Medulla oblongata (tissue), 1 donor: ENCODE results near the gene UFD1.

ENCODE experiments used
- DNase-seq: peaks from one replicate; pipeline ENCODE4 v3.0.0-alpha.2; 2015; ENCODE audit errors: extremely low spot score

The UFD1 gene

DNA sequence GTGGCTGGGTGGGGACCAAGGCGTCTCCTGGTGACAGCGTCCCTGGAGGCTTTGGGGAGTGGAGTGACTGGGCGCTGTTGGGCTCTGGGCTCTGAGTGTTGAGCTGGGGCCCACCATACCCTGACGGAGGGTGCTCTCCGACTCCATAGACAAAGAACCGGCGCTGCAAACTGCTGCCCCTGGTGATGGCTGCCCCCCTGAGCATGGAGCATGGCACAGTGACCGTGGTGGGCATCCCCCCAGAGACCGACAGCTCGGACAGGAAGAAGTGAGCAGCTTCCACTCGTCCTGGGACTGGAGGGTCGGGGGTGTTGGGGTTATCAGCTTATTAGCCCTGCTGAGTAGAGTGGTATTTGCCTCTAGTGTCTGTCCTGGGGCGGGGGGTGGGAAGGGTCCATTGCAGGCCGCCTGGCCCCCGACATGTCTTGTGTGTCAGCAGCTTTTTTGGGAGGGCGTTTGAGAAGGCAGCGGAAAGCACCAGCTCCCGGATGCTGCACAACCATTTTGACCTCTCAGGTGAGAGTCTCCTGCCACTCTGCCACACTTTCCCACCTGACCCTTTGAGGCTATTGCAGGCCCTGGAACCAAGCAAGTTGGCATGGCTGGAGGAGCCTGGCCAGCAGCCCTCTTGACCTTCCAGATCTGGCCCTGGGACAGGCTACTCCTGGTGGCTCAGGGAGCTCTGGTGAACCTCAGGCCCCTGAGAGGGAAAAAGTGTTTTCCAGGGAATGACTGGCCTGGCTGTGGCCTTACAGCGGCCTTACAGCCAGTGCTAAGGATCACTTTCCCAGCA is 37.6 kb upstream of the UFD1 start:
- no peak for DNase-seq

DNA sequence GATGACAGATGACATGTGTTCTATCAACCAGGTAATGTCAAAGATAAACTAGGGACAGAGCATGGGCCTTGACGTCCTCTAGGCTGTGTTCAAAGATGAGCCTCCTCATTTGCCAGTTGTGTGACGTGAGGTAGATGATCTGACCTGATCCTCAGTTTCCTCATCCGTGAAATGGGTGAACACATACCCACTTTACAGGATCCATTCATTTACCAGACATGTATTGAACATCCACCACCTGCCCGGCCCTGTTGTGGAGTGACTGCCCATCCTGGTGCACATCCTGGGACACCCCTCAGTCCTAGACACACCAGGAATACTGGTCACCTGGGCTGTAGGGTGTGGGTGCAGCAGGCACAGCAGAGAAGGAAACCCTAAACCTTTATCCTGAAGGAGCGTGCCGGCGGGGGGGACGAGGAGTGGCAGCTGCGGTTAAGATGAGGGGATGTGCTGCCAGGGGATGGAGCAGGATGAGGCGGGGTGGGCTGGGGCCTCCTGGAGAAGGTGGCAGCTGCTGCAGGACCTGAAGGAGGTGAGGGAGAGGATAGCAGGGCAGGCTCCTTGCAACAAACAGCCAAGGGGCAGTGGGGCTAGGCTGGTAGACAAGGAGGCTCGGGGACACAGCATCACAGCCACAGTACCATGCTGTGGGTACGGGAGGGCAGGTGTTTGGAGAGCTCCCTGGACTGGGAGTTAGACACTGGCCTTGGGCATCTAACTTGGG is 36.8 kb upstream of the UFD1 start:
- DNase-seq = no peak

DNA sequence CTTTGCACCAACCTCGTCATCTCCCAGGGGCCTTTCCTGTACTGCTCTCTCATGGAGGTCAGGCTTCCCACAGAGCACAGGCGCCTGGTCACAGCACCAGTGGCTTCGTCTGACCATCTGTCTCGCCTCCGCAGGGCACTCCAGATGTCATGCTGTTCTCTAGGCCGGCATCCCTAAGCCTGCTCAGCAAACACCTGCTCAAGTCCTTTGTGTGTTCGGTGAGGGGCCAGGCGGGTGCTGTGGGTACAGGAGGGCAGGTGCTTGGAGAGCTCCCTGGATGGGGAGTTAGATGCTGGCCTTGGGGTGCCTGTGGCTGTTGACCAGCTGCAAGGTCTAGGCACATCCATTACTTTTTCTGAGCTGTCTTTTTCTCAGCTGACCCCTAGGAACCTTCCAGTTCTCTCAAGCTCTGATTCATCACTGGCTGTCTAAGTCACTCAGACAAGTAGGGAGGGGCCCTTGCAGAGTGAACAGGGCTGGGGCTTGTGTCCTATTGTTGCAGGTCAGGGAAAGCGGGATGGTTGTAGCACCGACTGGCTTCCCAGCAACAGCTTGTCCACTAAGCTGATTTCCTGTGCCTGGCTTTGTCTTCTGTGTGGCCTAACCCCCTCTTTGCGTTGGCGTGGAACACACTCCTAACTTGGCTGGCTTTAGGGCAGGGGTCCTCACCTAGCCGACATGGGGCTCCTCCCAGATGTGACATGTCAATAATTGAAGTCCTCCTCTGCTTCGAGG is 36.0 kb upstream of the UFD1 start:
- DNase-seq = no peak

DNA sequence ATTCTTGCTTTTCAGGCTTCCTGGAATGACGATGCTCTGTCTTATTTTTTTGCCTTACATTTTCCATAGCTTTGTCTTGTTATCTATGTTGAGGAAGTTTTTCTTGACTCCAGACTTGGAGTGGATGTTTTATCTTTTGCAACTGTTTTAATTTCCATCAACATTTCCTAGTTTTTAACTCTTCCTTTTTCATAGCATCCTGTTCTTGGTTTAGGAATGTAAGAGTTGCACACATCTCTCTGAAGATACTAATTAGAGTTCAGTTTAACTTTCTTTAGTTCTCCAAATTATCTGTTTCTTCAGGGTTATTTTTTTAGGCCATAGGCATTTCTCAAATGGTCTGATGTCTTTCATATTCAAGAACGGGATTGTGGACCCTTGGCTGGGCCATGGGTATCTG is 34.8 kb upstream of the UFD1 start:
- no peak for DNase-seq

DNA sequence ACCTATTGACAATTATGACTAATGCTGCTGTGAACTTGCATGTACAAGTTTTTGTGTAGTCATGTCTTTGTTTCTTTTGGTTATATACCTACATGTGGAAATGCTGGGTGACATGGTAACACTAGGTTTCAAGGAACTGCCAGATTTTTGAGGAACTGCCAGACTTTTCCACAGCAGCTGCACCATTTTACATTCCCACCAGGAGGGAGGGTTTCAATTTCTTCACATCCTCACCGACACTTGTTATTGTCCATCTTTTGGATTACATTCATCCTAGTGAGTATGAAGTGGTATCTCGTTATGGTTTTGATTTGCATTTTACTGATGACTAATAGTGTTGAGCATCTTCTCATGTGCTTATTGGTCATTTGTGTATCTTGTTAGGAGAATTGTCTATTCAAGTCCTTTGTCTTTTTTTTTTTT is 31.9 kb upstream of the UFD1 start:
- DNase-seq = no peak

DNA sequence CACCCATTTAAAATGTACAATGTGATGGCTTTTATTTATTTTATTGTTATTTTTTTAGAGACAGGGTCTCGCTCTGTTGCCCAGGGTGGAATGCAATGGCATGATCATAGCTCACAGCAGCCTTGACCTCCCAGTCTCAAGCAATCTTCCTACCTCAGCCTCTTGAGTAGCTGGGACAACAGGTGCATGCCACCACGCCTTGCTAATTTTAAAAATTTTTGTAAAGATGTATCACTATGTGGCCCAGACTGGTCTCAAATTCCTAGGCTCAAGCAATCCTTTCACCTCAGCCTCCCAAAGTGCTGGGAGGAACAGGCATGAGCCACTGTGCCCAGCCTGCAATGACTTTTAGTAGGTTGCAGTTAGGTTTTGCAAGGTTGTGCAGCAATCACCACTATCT is 30.9 kb upstream of the UFD1 start:
- no peak for DNase-seq

DNA sequence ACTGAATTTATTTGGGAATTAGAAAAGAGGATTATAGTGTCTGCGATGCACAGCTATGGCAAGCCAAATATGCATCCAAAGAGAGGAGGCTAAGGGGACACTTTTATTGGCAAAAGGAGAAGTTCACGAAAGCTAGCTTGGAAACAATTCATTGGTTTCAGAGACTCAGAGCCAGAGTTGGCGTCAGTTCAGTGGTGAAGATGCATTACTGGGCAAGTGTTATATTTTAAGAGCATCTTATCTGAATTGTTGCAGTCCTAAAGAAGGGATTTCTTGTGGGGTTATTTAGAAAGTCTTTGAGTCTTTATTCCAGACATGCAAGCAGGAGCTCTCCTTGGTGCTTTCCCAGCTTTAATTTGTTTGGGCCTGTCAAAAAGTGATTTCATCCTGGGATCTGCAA is 30.2 kb upstream of the UFD1 start:
- DNase-seq = no peak

DNA sequence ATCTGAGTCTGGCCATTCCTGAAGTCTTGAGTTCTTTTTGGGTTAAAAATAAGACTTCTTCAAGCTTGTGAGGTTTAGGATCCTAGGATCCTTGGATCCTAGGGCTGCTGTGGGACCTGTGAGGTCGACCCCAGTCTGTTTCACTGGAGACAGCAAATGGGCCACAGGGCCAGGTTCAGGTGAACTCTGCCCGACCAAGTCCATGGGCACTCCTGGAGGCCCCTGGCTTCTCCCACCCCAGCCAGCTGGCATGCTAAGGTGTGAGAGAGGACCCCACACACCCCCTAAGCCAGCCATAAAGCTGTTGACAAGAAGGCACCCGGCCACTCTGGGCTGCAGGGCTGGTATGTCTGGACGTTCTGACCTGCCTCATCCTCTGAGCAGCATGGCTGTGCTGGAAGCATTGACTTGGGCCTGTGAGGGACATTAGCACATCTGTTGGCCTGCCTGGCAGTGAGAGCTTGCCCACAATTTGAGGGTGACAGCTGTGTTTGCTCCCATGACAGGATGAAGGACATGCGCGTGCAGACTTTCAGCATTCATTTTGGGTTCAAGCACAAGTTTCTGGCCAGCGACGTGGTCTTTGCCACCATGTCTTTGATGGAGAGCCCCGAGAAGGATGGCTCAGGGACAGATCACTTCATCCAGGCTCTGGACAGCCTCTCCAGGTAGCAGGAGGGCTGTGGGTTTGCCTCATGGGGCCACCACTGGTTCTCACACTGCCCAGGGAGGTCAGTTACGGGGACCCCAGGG is 29.2 kb upstream of the UFD1 start:
- DNase-seq = no peak

DNA sequence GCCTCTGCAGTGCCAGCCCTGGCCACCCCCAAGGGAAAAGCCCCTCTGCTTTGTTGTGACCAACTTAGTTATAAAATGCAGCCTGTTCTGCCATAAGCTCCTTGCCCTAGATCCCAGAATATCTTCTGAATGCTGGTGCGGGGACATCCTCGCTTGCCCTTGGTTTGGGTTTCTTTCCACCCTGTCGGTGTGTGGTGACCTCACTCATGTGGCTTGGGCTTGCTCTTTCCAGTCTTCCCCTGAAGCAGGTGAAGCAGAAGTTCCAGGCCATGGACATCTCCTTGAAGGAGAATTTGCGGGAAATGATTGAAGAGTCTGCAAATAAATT is 28.5 kb upstream of the UFD1 start:
- DNase-seq = no peak

DNA sequence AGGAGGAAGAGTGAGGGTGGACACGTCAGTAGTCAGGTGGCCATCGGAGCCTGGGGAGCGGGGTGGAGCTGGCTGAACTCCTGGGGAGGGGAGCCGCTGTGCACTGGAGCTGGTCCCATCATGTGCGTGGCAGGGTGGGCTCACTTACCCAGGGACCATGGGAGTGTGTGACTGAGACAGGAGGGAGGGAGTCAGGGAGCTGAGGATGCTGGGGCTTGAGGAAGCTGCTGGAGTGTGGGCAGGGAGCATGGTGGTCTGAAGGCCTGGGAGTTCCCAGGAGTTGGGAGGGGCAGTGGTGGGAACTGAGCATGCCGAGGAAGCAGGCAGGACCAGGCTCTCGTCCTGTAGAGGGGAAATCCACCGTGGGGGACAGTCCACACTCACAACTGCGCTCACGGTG is 27.2 kb upstream of the UFD1 start:
- no peak for DNase-seq

DNA sequence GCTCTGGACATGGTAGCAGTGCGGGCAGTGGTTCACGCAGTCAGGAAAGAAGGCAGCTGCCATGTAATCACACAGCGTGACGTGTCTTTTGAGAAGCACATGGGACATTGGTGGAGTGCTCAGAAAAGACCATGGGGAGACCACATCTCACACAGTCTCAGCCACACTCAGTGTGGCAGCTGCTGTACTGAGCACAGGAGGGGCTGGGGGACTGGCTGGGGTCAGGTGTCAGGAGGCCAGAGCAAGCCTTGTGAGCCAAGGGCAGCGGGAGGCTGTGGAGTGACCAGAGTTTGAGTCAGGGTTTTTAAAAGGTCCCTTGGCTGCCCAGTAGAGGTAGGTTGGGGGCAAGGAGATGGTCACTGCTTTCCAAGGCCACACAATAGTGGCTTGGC is 26.7 kb upstream of the UFD1 start:
- DNase-seq = no peak

DNA sequence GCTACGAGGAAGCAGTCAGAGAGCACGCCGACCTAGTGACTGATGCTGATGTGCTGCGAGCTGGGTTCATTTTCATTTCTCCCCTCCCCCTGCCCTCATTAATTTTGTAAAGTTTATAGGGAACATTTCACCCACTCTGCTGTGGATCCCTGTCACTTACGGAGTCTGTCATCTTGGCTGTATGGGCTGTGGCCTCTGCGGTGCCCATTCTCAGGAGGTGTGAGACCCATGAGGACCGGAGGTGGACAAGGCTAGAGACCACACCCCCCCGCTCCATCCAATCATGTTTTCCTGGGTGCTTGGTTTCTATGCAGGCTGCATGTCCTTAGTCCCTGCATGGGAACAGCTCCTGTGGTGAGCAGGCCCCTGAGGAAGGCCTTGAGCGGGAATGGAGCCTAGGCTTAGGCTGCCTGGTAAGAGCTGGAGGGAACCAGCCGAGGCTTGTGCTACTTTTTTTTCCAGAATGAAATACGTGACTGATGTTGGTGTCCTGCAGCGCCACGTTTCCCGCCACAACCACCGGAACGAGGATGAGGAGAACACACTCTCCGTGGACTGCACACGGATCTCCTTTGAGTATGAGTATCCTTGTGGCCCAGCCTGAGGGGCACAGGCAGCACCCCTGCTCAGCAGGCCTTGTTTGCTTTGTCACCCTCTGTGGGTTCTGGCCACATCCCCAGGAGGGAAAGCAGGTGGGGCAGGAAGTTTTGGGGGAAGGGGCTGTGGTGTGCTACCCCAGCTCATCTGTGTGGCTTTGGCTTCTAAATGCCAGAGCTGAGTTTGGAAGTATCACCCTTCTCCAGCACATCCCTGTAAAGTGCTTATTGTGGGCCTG is 26.1 kb upstream of the UFD1 start:
- DNase-seq = no peak

DNA sequence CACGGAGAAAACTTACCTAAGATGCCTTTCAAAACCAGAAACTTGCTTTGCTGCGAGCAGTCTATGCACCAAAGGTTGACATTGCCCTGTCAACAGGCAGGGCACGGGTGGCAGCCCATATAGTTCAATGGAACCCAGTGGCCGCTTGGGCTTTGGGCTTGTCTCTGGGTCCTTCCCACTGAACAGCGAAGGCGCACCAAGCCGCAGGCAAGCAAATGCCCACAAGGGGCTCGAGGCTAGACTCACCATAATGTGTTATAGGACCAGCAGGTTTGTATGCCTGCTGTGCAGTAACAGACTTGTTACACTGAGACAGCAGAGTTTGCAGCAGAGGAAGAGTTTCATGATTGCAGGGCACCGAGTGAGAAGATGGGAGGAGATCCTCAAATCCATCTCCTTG is 24.9 kb upstream of the UFD1 start:
- DNase-seq = no peak

DNA sequence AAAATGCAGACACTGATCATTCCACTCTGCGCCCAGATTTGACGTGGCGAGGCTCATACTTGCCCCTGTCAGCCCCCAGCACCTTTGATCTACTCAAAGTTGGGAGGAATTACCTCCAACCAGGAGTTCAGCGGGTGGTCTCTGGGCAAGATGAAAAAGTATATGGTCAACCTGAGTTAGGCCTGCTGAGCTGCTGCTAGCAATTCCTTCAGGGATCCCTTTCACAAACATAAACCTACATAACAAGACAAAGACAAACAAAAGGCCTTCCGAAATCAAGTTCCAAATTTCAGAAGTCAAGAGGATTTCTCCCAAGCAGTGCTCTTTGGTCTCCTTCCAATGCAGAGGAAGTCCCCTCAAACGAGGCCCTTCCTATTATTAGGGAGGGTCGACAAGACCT is 24.4 kb upstream of the UFD1 start:
- DNase-seq = no peak

DNA sequence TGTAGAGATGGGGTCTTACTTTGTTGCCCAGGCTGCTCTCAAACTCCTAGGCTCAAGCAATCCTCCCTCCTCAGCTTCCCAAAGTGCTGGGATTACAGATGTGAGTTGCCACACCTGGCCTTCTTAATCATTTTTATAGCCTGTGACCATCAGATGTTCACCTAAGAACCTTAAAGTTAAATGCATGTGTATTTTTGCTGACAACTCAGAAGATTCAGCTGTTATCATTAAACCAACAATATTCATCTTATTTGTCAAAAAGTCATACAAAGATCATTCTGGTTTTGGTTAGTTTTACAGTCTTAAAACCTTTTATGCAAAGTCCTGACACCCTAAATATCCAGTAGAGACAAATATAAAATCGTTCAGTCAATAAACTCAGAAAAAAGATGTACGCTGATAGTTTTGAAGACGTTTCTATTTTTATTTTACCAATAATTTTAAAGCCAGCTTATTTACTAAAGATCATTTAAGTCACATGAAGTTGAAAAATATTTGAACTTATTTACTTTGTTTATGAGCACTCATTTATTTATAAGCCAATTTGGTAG is 23.0 kb upstream of the UFD1 start:
- no peak for DNase-seq

DNA sequence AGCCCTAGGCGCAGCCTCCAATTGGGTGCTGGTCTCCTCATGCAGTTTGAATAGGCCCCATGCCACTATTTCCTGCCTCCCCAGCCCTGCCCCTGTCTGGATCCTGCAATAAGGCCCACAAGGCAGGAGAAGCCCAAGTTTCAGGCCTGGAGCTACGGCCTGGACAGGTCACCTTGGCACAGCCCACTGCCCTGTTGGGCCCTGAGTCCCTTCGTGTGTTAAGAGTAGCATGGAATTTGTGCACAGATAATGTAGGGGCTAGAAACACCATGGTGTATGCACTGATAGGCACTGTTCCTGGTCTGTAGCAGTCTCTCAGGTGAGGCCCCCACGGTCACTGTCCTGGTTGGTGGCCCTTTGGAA is 20.9 kb upstream of the UFD1 start:
- DNase-seq = no peak

DNA sequence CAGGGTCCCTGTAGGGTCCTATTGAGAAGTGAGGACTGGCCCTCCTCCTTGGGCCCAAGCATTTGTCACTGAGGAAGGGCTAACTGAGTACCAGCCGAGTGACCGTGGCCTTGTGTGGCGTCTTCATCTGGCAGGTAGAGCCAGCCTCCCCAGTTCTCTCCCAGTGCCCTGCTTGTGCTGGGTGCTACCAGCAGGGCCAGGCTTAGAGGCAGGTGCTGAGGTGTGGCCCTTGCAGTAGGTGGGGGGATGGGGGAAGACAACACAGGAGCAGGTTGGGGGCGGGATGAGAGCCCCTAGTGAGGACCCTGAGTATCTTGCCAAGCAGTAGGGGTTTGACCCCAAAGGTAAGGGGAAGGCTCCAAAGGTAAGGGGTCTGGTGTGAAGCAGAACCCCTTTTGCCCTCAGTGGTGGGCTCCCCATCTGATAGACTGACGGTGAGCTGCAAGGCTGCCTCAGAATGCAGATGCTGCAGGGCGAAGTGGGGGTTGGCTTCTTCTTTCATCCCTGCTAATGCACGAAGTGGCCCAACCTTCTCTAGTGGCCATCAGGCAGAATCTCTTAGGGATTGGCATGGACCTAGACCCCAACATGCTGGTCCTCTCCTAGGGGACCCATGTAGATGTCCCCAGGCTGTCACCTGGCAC is 20.4 kb upstream of the UFD1 start:
- DNase-seq = no peak

DNA sequence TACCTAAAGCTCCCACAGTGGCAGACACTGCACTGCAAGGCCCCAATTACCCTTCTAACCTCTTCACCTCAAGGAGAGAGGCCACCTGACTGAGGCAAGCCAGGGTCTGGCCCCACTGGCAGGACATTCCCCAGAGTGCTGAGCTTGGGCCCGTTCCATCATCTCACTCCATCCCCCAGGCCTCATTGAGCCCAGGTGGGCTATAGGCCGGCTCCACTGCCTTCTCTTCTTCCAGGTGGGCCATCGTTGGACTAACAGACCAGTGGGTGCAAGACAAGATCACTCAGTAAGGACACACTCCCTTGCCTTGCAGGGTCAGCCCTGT is 19.8 kb upstream of the UFD1 start:
- no peak for DNase-seq

DNA sequence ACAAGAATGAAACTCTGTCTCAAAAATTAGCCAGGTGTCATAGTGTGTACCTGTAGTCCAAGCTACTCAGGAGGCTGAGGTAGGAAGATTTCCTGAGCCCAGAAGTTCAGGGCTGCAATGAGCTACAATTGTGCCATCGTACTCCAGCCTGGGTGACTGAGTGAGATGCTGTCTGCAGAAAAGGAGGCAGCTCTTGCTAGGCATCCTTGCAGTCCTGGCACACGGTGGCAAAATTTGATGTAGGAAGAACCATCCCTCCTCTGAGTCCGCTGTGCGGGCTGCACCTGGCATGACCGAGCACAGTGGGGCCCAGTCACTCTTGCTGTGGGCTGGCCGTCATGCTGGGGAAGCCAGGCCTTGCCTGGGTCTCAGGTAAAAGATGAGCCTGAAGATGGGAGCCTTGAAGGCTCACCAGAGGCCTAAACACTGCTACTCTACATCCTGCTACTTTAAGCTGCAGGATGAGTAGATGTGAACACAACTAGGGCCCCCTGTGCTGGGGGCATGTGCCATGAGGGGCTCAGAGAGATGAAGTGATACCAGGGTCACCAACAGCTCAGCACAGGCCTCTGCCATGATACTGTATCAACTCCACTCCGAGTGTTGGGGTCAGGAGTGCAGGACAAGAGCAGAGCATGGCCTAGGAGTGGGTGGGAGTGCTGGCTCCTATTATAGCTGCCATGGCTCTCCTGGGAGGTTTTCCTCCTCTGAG is 19.3 kb upstream of the UFD1 start:
- DNase-seq = no peak

DNA sequence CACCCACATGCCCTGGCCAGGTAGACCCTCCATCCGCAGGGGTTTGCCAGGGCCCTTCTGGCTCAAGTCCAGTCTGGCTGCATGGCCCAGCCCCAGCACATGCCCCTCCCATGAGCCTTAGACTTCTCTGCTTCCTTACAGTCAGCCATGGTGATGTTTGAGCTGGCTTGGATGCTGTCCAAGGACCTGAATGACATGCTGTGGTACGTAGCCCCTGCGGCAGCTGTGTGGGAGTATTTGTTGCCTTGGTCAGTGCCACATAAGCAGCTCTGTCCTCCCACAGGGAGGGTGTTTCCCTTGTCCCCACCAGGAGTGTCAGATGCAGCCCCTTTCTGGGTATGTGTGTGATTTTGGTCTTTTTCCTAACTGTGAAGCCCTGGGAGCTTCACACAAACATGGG is 18.3 kb upstream of the UFD1 start:
- DNase-seq = no peak
